ENCODE results near the gene NEMP1.

Gene NEMP1

DNA sequence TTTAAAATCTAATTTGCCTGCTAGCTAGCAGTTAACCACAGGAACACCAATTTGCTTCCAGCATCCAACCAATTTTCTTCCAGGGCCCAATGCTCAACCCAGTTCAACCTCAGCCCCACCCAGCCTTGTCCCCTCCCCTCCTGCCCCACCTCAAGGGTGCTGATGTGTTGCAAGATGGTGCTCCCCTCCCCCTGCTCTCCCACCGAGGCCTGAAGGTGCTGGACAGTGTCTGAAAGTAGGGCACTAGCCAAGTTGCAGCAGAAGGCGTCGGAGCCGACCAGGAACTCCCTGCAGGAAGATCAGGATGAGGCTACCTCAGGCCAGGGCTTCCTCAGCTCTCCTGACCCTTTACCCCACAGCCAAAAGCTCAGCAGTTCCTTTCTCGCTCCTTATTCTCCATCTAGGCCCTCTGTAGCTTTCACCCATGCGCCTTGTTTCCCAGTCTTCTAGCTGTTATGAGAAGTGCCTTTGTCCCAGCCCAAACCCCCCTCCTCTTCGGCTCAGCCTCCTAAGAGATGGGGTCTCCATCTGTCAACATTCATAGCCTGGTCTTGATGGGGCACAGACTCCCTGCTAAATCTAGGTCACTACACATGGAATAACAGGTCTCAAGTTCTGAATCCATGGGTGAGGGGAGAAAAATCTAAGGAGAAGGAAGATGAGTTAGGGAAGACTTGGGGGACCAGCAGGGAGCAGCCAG is 29.0 kb upstream of the NEMP1 start:
- DNase-seq (ENCODE audit: low spot score) = no peak

DNA sequence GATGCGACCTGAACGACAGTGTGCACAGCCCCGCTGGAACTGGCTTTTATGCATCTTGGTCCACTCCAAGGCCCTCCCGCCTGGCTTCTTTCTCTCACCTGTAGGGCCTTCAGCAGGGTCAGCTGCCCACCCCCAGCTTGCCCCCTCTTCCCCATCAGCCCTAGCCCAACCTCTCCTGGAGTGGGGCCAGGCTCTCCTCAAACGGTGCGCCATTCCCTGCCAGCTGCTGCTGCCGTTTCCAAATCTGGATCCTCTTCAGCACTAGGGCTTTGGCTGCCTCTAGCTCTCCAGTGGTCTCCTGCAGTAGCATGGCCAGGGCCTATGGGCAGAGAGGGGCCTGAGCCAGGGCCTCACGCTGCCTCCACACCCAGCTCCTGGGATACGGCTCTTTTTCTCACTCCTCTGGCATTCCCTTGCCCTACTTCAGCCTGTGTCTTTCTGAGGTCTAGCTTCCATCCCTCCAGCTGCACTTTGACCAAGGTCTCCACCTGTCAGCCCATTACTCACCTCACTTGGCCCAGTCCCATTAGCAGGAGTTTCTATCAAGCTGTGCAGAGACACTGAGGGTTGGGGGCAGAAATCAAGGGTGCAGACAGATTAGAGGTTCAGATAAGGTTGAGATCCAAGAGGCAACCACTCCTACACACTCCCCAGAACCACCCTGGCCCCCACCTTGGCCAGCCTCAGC is 27.6 kb upstream of the NEMP1 start:
- no peak for DNase-seq (ENCODE audit: low spot score)

DNA sequence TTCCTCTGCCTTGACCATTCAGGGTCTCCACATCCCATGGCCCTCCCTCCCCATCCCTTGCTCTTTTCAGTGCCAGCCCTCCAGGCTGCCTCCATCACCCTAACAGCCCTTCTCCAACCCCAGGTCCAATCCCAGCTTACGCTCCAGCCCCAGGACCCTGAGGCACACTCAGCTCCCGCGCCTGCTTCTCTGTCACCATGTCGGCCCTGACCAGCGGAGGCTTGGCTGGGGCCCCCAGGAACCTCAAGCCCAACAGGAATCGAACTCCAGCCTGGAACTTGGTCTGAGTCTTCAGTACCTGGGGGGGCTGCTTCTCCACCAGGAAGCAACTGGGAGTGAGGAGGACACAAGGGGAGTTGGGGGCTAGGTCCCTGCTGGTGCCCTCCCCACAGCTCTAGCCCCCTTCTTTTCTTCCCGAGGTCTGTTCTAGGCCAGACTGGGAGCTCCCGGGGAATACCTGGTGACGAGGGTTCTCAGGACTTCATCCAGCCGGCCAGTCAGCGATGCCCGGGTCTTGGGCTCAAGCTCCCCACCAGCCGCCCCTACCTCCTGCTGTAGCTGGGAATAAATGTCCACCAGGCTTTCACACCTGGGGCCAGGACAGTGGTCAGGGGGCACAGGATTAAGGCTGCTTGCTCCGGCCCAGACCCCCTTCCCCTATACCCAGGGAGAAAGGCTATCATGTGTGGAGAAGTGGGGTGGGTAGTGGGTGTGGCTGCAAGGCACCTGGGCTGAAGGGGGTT is 26.6 kb upstream of the NEMP1 start:
- DNase-seq (ENCODE audit: low spot score) = no peak

DNA sequence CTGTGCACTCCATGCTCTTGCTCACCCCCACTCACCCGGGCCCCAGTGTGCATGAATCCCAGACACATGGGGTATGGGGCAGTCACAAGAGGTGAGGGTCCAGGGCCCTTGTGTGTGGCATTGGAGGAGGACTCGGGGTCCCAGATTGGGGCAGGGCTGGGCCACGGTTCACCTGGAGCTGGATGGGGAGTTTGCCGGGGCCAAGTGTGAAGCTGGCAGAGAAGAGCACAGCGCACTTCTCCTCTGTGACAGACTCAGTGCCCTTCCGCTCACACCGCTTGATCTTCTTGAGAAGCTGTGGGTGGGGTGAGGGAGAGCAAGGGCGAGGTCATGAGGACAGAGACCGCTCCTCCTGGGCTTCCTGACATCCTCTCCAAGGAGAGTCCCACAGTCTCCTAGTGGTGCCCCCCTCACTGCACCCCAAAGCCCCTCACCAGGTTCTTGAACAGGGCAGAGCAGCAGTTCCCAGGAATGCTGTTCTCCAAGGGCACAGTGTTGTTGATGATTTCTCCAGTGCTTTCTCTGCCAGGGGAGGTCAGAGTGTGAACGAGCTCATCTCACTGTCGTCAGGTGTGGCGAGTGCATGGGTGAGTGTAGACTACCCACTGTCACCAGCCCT is 25.8 kb upstream of the NEMP1 start:
- DNase-seq (ENCODE audit: low spot score) = no peak

DNA sequence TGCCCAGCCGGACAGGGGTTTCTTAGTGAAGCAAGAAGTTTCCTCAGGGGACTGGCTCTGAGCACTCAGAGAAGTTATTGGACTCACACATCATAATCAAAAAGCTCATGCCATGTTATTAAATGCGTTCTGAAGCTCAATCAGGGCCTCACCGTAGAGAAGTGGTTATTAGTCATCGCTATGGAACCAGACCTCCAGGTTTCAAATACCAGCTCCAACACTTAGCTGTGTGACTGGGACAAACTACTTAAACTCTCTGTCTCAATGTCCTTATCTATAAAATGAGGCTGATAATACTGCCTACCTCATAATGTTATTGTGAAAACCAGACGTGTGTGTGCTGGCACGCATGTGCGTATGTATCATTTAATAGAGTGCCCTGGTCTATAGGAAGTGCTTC is 25.3 kb upstream of the NEMP1 start:
- no peak for DNase-seq (ENCODE audit: low spot score)

DNA sequence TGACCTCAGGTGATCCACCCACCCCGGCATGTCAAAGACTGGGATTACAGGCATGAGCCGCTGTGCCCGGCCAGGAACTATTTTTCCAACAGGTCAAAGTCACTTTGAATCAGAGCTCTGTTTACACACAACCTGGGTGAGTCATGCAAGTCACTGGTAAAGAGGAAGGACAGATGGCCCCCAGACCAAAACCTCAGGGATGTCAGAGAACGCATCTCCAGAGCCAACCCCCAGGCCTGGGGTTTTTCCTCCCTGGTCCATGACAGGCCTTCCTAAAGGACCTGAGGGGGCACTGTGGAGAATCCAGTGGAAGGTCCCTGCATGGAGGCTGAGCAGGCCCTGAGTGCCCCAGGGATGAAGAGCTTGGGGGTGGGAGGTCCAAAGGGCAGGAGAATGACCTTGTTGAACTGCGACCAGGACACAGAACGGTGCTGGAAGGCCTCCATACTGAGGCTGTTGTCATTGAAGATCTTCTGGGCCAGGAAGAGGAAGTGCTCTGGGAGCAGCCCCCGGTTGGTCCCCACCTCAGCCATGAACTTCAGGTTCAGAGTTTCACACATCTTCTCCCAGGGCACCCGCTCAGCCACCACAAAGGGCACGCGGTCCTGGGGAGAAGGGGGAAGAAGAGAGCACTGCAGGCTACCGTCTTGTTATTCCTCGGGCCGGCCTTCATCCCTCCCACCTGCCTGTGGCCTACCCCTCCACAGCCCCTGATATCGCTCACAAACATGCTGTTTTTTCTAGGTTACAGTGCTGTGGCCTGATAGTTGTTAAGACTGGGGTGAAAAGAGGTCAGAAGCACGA is 23.5 kb upstream of the NEMP1 start:
- DNase-seq (ENCODE audit: low spot score) = peak; percentile 78

DNA sequence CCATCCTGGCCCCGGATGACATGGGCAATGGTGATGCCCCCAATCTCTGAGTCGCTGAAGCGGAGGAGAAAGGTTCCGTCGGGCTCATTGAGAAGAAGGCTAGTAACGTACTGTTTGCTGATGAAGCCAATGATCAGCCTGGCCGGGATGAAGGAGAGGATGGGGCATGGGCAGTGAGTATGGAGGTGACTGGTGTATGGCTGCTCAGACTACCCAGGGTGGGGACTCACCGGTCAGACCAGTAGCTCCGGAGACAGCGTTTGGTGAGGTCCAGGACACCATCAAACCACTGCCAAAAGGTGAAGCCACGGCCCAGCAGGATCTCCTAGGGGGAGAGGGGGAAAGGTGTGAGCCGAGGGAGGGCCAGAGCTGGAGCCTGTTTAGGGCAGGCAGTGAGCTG is 21.2 kb upstream of the NEMP1 start:
- no peak for DNase-seq (ENCODE audit: low spot score)

DNA sequence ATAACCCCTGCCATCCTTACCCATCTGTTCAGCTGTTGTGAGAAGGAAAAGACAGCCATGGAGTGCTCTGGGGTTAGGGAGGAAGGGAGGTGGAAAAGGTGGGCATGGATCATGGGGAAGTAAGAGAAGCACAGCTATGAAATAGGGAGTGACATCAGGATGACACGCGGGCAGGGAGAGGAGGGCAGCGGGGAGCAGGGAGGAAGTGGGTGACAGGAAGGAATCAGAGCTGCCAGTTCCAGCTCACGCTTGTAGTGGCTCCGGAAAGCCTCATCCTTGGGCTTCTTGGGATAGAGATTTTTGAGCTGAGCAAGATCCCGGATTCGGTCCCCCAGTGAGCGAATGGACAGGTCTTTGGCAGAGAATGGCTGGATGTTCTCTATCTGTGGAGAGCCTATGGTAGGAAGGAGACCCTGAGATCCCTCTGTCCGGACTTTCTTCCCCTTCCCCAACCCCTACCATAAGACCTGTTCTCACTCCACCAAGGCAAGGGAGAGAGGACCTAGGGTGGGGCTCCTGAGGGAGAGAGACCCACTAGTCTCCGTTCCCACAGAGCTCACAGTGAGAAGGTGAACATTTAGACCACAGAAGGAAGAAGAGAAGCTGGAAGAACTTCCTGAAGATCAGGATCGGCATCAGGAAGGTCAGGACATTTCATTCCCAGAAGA is 20.6 kb upstream of the NEMP1 start:
- no peak for DNase-seq (ENCODE audit: low spot score)

DNA sequence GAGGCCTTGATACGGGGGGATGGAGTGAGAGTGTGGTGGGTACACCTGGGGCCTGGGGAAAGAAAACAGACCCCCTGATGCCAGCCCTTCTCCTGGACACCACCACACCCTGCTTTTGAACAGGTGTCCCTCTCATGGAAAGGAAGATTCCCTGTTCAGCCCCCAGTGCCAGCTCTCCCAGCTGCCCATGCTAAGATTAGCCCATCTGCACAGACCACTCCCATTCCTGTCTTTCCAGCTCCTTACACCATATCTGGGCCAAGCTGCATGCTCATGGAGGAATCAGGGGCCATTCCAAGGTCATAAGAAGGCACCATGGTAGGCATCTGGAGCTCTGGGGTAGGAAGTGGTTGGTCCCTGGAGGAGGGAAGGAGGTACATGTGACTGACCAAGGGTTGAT is 20.0 kb upstream of the NEMP1 start:
- DNase-seq (ENCODE audit: low spot score) = no peak

DNA sequence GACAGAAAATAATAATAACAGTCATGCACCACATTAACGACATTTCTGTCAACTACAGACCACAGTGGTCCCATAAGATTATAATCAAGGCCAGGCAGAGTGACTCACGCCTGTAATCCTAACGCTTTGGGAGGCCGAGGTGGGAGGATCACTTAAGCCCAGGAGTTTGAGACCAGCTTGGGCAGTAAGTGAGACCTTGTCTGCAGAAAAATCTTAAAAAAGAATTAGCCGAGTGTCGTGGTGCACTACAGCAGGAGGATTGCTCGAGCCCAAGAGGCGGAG is 18.9 kb upstream of the NEMP1 start:
- DNase-seq (ENCODE audit: low spot score) = no peak

DNA sequence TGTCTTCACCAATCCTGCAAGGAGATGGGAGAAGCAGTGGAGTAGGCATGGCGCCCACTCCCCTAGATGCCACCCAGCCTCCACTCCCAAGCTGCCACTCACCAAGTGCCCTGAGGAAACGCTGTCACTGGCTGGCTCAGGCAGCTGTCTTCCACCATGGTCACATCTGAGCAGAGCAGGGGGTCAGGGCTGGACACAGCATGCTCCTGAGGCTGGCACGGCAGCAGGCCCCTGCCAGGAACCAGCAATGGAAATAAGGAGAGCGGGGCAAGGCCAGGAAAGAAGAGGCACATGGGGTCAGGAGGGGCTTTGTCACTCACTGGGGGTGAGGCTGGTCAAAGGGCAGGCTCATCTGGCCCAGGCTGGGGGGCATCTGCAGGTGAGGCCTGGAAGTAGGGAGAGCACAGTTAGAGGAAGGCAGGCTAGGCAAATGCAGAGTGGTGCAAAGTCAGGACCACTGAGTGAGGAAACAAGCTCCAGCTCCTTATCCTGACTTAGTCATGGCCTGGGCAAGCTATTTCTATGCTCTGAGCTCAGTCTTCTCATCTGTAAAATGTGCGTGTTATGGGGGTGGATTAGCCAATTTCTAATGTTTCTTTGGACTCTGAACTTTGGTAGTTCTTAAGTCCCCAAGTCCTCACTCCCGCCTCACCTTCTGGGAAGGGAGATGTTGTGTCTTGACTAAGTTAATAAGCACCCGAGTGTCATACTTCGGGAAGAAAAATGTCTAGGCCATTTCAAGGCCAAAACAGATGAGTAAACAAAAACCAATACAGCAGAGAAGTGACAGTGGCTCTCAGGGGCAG is 18.4 kb upstream of the NEMP1 start:
- no peak for DNase-seq (ENCODE audit: low spot score)

DNA sequence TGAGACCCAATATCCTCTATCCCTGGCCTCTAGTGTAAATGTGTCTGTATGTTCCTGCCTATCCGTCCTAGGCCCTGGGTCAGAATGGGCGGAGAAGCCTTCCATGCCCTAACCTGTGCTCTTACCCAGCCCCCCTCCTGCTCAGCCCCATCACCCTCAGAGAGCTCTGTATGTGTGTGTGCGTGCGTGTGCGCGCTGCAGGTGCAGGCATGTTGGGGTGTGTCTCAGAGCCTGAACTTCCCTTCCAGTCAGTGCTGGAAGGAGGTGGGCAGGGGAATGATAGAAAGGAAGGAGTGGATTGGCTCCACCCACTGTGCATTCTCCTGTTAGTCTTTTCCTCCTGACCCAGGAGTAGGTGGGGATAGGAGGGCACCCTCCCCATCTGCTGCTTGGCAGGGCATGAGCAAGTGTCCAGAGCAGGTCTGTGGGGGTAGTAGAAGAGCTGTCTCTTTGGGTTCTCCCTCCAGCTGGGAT is 17.5 kb upstream of the NEMP1 start:
- DNase-seq (ENCODE audit: low spot score) = no peak

DNA sequence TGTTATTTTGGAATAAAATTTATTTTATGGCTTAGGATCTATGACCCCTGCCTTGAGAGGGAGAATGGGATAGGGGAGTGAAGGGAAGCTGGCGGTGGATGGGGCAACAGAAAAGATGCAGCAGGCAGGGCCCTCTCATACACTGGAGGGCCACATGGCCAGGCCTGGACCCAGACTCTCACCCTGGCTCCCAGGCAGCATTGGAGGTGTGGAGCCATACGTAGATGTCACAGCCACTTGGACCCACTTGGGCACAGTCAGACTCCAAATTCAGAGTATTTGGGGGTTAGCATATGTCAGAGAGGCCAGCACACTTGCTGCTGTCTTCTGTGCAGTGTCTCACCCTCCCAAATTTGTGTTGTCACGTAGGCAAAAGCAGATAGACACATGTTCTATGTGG is 16.8 kb upstream of the NEMP1 start:
- no peak for DNase-seq (ENCODE audit: low spot score)

DNA sequence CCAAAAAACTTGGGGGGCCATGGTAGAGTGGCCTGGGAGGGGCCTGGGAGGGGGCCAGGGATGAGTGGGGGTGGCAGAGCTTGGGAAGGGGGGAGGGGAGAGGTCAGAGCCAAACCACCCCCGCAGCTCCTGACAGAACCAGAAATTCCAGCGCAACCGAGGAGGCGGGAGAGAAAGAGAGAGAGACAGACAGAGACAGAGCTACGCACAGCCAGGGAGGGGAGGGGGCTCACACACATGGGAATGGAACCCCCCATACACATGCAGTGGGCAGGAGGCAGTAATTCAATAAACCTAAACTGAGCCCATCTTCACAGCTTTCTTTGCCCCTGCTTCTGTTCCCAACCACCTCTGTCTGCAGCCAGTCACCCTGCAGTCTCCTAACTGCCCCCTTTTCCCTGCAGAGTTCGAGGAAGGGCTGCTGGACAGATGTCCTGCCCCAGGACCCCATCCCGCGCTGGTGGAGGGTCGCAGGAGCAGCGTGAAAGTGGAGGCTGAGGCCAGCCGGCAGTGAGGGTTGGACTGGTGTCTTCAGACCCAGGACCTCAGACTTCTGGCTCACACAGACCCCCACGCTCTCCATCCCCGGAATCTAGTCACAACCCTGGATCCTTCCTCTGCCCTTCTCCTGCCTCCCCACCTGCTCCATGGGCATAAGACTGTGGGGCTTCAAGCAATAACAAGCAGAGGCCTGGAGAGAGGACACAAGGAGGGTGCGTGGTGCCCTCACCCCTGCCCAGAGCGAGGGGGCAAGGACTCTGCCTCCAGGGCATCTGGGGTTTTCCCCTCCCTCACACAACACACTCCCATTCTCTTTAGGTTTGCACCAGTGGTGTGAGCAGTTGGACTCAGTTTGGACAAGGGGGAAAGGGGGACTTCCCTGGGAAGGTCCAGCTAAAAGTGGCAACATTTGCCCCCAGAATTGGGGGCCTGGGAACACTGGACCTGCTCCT is 15.9 kb upstream of the NEMP1 start:
- DNase-seq (ENCODE audit: low spot score) = no peak

DNA sequence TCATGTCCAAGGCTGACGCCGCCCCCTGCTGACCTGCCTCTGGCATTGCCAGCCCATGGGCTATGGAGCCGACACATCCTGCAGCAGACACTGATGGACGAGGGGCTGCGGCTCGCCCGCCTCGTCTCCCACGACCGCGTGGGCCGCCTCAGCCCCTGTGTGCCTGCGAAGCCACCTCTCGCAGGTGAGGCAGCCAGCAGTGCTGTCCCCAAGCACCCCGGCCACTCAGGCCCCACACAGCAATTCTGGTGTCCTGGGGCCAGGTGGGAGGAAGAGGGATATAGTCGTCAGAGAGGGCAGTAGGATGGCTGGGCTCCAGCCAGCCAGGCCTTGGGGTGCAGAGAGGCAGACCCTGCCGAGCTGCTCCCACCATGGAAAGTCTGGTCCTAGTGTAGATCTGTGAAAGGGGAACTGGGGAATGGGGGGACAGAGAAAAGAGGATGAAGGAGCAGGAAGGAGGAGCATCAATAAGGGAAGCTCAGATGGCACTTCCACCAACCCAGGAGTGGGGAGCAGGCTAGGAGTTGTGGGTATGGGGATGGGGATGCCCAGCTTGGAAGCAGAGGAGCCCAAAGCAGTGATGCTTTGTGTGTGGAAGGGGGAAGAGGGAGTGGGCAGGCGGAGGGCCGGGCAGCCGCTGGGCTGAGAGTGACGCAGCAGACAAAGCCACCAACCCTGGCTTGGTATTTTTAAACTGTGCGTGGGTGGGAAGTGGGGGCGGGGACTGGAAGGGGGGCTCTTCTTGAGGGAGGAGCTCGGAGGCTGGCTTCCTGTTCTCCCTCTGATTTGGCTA is 15.0 kb upstream of the NEMP1 start:
- DNase-seq (ENCODE audit: low spot score) = peak; percentile 80

DNA sequence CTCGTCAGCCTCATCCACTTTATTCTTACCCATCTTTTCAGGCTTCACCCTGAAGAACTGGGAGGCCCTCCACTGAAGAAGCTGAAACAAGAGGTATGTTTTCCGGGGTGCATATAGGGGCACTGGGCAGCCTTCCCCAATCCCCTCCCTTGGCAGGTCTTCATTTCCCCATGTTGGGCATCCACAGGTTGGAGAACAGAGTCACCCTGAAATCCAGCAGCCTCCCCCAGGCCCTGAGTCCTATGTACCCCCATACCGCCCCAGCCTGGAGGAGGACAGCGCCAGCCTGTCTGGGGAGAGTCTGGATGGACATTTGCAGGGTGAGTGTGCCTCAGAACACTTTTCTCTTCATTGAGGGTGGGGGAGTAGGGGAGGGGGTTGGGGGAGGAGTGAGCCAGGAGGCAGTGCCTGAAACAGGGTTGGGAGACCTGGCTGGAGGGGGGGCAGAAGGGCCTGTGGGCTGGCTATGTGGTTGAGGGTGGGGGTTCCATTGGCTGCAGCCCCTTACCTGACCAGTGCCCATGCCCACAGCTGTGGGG is 14.4 kb upstream of the NEMP1 start:
- DNase-seq (ENCODE audit: low spot score) = no peak

DNA sequence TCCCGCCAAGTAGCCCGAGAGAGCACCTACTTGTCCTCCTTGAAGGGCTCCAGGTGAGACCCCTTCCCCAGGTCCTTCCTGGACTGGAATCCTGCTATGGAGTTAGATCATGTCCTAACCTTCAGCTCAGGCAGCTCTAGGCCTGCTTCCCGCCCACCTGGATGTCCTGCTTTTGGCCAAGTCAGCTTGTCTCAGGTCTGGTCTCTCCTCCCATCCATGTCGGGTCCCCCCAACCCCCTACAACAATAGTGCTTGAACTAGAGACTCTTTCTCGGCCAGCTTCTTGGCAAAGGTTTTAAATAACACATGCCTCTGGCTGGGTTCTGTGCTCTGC is 13.9 kb upstream of the NEMP1 start:
- no peak for DNase-seq (ENCODE audit: low spot score)
